ENCODE data around the gene LIMCH1.
"Not testable (repeated sequence)": the region's sequence is repeated elsewhere in the genome, so short reads cannot be mapped to it uniquely, and the experiment has no call there.

Gene LIMCH1, protein sequence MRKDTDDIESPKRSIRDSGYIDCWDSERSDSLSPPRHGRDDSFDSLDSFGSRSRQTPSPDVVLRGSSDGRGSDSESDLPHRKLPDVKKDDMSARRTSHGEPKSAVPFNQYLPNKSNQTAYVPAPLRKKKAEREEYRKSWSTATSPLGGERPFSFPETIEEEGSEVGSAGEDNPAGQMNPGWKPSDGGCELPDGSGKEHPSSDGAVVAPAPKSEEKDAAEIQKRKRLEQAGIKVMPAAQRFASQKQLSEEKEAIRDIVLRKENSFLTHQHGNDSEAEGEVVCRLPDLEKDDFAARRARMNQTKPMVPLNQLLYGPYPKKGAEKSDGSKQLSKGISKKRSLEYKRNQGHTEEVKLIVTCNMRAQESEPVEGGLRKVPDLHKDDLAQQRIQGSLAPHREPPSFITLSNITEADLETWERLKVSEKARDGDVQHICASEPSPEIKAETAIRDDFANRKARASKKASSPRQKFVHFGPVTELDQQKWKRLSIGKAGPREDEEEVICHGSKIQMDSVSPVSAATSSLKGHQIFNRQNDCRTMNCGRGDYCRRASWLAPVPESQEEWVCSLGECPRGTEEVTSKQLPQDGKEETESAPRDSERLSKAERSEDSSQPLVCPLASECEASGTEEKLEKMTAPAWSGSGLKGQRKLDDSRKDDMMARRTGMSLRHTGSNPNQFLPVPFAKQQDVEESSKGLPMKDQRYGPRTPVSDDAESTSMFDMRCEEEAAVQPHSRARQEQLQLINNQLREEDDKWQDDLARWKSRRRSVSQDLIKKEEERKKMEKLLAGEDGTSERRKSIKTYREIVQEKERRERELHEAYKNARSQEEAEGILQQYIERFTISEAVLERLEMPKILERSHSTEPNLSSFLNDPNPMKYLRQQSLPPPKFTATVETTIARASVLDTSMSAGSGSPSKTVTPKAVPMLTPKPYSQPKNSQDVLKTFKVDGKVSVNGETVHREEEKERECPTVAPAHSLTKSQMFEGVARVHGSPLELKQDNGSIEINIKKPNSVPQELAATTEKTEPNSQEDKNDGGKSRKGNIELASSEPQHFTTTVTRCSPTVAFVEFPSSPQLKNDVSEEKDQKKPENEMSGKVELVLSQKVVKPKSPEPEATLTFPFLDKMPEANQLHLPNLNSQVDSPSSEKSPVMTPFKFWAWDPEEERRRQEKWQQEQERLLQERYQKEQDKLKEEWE (N-terminal part only)

DNA sequence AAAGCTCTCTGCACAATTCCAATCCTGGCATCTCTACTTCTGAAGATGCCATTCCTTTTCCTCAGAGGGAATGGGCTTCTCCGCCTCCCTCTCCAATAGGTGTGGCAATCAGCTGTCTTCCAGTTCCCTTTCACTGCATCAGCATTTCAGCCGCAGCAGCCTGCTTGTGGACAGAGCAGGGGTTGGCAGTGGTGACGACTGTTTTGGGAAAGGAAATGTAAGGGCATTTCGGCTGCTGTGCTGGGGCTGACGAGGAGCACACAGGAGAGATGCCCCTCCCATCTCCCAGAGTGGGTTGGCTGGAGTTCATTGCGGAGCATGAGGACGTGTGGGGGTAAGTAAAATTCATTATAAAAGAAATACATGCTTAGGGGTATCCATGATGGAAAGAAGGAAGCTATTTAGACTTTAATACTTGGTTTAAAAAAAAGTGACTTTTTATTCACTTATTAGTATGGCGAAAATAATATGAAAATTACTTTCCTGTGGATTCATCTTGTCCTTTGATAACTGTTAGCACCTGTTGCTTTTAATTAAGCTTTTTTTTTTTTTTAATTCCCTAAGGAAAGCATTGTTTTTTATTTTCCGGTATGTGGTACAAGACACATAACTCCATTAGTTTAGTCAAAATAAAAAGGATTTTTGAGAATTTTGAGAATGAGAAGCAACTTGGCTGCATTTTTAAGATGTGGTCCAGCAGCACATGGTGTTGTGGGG lies at the start of gene LIMCH1:
Gene LIMCH1 (plus strand): TSS at position 141 of the 717 bp plus-strand sequence. CDS start 67,839 bp downstream, outside the sequence.
- ChIA-PET POLR2A (no interaction called here), CTCF (no interaction called here)
- no peak for TF ChIP-seq CTCF (IDR thresholded peaks at IDR 0.05; ENCODE audit: control extremely low read depth, extremely low read depth, low read depth, missing control alignments)
- DNase-seq (ENCODE audit: extremely low spot score), result no peak

GRCh38 chr4:41491081-41491576 lies 46.8 kb upstream of the LIMCH1 start:
- POLR2A ChIA-PET; CTCF ChIA-PET; DNase-seq (ENCODE audit: extremely low spot score): not testable (repeated sequence)

- ChIA-PET POLR2A (no interaction called here), CTCF (interaction anchor here (2.2 kb wide), 1 partner anchor 62 kb away, joined by 6 read pairs; no protein-coding TSS in a partner anchor)
- TF ChIP-seq CTCF (IDR thresholded peaks at IDR 0.05; ENCODE audit: control extremely low read depth, extremely low read depth, low read depth, missing control alignments), result no peak
- no peak for DNase-seq (ENCODE audit: extremely low spot score)
These were observed 41.0 kb upstream of the LIMCH1 start for GRCh38 chr4:41496977-41497376.

- DNase-seq (ENCODE audit: extremely low spot score), result no peak
- CTCF ChIA-PET, result no interaction called here
- POLR2A ChIA-PET, result no interaction called here
- no peak for TF ChIP-seq CTCF (IDR thresholded peaks at IDR 0.05; ENCODE audit: control extremely low read depth, extremely low read depth, low read depth, missing control alignments)
These were observed 39.8 kb upstream of the LIMCH1 start for GRCh38 chr4:41498177-41498576.

DNA sequence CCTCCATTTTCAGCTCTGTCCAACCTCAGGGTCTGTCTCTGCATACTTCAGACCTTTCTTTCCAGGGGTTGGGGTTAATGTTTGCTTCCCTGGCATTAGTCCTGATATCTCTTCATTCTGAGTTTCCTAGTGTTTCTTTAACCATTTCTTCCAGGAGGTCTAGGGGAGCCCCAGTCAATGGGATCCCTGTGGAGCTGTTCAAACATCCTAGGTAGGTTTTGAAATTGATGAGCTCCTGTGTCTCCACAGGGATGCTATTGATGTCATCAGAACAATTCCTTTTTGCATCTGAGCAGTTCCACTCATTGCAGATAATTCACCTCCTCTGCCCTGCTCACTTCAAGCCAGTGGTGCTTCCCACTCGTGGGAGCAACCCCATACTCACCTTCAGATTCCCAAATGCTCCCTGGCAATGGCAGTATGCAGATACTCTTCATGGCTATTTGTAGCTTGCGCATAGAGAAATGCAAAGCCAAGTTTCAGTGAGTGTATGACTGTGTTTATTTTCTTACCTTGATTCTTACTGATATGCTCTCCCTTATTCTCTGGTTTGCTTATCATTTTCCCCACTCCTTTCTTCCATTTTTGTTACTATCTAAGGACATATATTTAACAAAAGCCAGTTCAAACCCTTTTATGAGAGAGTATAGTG lies 33.7 kb upstream of the LIMCH1 start:
- POLR2A ChIA-PET, result no interaction called here
- CTCF ChIA-PET, result interaction anchor here (1.0 to 1.3 kb wide), 2 partner anchors 11 to 14 kb away, joined by 3 read pairs; no protein-coding TSS in a partner anchor
- no peak for DNase-seq (ENCODE audit: extremely low spot score)
- no peak for TF ChIP-seq CTCF (IDR thresholded peaks at IDR 0.05; ENCODE audit: control extremely low read depth, extremely low read depth, low read depth, missing control alignments)

DNA sequence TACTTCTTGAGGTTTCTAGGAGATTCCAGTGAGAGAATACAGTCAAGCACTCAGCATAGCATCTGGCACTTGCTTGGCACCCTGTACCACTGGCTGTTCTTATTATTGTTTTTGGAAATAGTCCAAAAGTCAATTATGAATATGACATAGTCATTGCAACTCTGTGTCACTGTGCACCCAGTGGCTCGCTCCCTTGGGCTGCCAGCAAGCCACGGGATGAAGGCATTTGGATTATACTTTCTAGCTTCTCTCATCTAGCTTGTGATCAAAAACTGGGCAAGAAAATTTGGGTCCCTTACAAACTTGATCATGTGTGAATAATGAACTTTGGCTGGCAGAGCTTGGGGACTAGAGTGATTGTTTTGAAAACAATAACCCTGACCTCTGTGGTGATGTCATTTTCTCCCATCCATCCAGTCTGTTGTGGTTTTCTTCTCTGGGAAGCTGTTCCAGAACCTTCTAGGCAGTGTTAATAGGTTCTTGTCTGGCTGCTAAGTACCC lies 32.7 kb upstream of the LIMCH1 start:
- TF ChIP-seq CTCF (IDR thresholded peaks at IDR 0.05; ENCODE audit: control extremely low read depth, extremely low read depth, low read depth, missing control alignments), result no peak
- DNase-seq (ENCODE audit: extremely low spot score), result no peak
- POLR2A ChIA-PET, result no interaction called here
- CTCF ChIA-PET, result no interaction called here
